ENCODE measurements around the gene OSBPL6.

The OSBPL6 gene

DNA sequence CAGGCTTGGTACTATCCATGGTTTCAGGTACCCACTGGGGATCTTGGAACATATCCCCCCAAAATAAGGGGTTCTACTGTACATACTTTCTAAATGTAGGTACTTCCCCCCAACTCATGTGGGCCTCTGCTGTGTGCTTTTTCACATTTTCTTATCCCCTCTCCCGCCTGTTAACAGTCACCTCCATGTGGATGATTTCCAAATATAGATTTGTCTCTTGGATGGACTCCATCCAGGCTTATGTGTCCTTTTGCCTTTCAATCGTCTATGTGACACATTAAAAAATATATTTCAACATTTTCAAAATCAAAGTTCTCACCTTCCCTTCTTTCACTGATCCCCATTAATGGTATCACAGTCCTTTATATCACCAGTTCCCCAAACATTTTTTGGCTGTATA is 44.4 kb downstream of the OSBPL6 start:
- no peak for DNase-seq (ENCODE audit: low read depth)

DNA sequence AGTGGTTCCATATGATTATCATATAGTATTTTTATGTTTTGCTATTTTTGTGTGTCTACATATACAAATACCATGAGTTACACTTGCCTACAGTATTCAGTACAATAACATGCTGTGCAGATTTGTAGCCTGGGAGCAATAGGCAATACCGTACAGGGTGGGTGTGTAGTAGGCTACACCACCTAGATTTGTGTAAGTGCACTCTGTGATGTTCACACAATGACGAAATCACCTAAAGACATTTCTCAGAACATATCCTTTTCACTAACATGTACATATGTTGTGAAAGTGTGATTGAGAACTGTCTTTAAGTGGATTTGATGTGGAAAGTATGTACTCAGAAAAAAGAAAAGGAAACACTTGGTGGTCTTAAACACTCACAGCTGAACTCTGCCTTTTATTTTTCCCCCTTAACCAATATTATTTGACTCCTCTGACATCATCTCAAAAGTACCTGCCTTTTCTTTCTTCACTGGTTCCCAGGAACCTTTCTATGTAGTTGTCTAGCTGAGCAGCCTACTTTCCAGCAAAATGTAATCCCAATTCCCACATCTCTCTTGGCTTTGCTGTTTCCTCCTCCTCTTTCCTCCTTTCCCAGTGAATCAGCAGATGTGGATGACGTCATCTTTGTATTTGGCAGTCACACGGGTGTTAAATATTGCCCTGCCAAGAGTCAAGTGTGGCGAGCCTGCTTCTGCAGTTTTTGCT is 47.7 kb downstream of the OSBPL6 start:
- DNase-seq (ENCODE audit: low read depth), result peak; percentile 97

DNA sequence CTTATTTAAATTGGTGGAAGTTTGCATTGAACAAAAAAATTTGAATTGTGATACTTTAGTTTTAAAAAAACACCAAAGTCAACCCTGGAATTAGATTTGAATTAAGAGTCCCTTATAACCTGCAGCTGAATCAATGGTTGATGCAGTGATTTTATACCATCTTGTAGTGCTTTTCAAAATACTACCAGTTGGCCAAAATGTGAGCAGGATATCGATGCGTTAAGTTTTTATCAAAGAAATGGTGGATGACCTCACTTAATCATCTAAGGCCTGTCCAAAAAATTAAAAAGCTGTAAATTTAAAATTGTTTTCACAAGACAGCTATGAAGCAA is 48.2 kb downstream of the OSBPL6 start:
- no peak for DNase-seq (ENCODE audit: low read depth)

DNA sequence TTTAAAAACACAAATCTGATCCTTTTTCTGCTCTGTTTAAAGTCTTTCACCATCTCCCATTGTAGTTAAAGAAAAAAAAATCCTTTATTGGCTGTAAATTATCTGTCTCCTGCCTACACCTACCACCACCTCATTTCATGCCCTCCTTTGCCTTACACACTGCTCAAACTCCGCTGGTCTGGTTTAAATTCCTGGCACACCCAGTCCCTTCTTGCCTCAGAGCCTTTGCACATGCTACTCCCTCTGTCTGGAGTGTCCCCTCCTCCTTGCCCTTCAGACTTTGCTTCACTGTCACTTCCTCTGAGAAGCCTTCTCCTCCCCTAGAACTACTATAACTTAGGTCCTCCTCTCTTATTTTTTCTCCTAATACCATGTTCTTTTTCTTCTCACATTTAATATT is 49.6 kb downstream of the OSBPL6 start:
- DNase-seq (ENCODE audit: low read depth), result no peak

DNA sequence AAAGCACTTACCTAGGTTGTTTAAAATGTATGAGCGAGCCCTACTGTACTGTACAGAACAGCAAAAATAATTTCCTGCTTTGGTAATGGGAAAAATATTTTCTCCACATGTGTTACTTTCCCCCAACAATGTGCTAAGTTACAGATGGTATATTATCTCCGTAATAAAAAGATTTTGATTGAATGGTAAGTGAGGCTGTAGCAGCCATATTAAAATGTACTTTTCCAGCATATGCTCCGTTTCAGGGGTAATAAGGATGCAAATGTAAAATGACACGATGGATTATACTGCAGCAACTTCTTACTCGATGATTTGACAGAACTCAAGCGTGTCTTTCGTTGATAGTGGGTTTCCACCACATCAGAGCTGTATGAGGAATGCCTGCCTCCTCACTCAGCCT is 50.5 kb downstream of the OSBPL6 start:
- no peak for DNase-seq (ENCODE audit: low read depth)

DNA sequence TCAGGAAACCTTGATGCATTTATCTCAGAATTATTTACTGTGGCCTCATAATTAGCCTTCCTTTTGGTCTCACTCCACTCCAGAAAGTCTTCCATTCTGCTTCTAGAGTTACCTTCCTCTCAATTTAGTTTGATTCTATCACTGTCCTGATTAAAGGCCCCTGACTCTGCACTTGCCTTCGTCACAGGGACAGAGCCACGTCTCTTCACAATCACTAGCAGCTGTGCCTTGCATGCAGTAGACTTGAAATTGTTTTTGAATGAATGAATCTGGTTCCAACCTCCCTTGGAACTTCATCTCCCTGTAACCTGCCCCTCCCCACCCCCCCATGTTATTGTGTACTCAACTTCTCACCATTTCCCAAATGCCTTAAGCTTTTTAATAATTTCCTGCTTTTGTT is 52.4 kb downstream of the OSBPL6 start:
- DNase-seq (ENCODE audit: low read depth), result no peak

DNA sequence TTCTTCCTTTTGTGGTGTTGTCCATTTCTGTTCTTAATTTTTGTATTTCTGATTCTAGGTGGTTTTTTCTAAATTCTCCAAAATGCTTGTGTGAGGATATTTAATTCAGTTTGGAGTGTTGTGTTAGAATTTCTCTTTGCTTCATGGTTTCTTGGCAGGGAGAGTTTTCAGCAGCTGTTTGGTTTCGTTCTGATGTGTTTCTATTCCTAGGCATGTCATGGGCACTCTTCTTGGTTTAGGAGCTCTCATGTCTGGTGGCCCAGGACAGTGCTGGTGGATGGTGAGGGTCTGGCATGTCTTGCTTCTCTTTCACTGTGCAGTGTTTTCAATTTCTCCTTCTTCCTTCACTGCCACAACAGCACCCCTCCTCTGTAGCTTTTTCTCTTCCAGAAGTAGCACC is 52.9 kb downstream of the OSBPL6 start:
- DNase-seq (ENCODE audit: low read depth), result no peak

DNA sequence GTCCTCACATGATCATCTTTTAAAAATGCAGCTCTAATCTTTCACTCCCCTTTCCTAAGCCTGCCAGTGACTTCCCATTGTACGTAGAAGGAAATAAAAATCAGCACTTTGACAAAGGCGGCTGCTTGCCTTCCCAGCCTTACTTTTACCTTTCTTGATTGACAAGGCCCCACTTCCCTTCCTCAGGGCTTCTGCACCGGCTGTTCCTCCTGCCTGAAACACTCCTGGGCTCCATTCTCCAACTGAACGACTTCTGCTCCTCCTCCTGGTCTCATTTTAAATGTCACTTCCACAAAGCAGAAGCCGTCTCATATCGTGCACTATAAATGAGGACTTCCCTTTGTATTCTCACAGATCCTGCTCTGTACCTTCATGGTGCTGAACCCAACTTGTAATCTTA is 56.1 kb downstream of the OSBPL6 start:
- DNase-seq (ENCODE audit: low read depth), result no peak

DNA sequence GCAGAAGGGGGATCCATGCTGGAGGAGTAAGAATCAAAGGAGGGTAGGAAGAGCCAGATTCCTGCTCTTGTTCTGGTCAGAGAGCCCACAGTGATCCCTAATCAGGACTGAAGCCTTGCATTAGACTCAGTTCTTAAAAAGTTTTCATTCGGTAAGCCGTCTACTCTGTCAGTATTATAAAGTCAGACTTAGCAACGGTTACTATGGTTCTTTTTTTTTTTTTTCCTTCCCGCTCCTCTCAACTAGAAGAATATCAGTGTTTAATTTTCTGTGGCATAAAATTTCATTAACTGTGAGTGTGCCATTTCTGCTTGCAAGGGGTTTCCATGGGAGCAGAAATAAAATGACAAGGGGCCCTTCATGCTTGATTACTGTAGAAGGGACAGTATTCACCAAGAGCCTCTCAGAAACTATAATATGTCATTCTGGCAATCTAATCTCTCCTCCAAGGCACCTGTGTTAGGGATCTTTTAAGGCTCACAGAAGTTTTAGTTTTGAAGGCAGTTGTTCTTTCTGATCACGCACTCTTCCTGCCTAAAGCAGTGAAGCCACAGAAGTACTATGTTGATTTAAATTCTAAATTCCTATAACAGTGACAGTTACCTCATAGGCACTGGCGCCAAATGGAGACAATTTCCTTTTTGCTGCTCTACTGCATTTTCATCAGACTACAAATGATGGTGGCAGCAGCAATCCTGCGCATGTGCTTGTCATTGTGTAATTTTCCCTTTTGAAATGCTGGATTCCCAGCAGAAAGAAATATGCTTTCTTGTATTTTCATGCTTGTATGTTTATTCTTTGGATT is 57.0 kb downstream of the OSBPL6 start:
- no peak for DNase-seq (ENCODE audit: low read depth)

DNA sequence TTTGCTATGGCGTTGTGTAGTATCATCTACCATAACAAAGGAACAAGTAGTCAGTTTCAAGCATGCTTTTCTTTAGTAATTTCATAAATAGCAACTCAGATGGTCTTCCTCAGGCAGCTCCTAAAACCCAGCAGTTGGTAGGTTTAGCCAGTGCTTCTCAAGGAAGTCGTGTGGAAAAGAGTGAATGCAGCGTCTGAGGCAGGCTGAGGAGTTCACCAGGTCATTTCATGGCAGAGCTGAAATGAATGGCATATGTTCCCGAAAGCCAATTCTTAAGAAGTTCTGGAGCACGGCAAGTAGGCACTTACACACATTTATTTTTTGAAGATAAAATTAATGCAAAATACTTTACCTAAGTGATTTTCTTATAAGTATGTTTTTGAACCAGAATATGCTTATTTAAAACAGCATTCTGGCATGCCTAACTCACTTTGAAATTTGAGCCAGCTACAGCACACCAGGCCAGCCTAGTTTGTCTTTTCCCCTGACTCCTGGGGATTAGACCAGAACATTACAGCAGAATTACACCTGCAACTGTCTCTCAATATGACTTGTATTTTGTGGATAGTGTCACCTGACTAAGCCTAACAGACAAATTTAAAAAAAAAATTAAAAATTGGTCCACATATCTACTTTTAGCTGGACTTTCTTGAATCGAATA is 62.2 kb downstream of the OSBPL6 start:
- DNase-seq (ENCODE audit: low read depth), result no peak

DNA sequence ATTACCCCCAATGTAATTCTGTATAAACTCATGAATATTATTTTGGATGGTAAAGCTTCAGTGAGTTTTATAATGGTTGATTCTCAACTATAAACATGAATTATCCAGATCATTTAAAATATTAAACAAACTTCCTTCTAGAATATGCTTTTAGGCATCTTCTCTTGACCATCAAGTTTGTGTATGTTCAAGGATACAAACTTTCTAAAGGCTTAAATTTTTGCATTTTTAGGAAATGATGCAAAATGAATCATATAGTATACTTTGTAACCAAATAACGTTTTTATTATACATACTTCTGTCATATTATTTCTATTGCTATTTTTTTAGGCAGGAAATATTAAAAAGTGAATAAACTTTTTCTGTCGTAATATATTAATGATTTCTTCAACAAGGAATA is 62.8 kb downstream of the OSBPL6 start:
- no peak for DNase-seq (ENCODE audit: low read depth)

DNA sequence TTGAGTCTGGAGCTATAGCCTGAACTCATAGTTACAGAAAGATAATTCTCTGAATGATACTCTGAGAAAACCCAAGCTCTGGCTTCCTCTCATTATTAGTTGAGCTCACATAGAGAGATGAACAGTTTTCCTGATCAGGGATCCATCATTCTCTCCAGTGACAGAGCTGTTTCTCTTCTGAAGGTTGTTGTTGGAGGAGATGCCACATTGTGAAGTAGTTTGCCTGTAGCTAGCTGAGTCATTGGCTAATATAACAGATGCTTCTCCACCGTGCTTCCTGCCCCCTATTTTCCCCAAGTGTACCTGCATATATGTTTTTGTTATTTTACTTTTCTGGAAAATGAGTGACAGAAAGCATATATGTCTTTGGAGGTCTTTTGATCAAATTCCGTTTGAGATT is 64.6 kb downstream of the OSBPL6 start:
- DNase-seq (ENCODE audit: low read depth), result no peak

DNA sequence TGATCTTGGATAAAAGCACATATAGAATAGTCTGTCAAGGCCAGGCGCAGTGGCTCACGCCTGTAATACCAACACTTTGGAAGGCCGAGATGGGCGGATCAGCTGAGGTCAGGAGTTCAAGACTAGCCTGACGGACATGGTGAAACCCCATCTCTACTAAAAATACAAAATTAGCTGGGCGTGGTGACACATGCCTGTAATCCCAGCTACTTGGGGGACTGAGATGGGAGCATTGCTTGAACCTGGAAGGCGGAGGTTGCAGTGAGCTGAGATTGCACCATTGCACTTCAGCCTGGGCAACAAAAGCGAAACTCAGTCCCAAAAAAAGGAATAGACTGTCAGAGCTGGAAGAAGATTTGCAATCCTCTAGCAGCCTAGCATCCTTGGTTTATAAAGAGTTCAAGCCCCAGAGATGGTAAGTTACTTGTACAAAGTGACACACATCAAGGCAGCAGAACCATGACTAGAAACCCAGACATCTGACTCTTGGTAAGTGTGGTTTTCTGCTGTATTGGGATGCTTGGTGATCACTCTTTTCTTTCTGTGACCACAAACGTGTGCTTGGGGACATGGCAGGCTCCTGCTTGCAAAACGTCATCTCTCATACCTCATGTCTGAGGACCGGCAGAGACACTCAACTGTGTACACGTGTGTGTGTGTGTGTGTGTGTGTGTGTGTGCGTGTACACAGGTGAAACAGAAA is 69.0 kb downstream of the OSBPL6 start:
- DNase-seq (ENCODE audit: low read depth), result no peak

DNA sequence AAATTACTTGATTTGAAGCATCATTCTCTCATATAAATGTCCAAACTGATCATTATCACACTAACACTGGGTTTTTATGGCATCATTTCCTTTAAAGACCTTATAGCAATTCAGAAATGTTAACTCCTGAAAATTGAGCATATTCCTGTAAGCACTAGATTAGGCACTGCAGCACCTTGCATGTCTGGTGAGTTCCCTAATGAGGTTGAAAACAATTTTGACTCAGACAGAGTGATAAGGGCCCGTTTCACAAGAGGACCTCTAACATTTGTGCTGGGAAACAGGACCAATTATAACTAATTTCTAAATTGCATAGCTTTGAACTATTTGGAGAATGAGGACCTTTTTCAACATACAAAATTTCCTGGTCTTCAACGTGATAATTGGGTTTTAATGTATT is 69.9 kb downstream of the OSBPL6 start:
- no peak for DNase-seq (ENCODE audit: low read depth)

DNA sequence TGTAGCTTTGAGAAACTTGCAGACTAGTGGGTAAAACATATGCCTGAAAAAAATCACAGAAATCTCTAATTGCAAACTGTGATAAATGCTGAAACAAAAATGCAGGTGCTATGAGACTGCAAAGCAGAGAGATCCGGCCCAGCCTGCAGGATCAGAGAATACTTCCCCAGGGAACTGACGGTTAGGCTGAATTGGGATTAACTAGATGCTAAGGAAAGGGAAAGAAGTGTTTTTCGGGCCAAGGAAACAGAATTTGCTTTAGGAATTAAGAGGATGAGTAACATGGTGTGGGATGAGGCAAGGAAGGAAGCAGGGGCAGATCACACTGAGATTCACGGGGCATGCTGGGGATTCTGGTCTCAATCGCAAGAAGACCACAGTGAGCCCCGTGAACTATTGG is 71.5 kb downstream of the OSBPL6 start:
- DNase-seq (ENCODE audit: low read depth), result no peak

DNA sequence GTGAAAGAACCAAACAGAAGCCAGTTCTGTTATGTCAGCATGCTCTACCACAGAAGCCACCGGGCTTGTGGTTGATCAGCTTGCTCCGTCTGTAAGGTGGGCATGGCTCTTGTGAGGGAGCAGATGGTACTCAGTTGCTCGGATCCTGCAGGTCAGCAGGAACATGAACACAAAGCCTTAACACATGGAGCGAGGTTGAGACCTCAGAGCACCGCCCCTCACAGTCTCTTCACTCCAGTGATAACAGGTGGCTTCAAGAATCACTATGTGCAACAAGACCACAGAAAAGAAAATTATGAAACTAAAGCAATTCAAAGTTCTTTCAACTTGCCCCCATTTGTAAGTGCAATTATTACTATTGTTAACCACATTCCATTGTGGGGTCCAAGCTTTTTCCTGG is 72.1 kb downstream of the OSBPL6 start:
- DNase-seq (ENCODE audit: low read depth), result no peak

DNA sequence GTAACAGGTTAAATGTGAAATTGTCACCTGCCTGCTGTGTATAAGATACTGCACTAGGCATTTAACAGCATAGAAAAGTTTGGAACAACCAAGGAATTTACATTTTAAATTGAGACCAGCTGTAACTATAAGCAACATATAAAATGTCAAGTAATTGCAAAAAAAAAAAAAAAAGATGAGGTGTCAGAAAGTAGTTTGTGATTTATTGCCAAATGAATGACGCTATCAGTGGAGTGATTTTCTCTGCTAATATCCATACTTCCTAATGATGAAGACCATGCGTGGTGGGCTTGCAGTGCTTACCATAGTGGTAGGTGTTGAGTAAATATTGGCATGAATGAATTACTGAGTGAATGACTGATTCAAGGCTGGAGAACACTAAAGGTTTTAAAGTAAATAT is 73.3 kb downstream of the OSBPL6 start:
- DNase-seq (ENCODE audit: low read depth), result no peak

DNA sequence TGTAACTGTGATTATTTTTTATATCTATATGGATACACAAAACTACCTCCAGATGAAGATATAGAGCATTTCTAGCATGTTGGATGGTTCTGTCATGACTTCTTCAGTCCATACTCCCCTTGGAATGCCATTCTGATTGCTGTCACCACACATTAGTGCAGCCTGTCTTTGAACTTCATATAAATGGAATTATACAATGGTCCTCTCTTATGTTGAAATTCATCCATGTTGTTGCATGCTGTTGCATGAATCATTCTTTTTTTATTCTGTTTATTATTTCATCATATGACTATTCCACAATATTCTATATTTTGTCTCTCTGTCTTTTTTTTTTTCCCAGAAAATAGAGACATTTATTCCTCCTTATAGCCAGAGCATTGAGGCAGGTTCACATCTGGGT is 74.1 kb downstream of the OSBPL6 start:
- DNase-seq (ENCODE audit: low read depth), result no peak

DNA sequence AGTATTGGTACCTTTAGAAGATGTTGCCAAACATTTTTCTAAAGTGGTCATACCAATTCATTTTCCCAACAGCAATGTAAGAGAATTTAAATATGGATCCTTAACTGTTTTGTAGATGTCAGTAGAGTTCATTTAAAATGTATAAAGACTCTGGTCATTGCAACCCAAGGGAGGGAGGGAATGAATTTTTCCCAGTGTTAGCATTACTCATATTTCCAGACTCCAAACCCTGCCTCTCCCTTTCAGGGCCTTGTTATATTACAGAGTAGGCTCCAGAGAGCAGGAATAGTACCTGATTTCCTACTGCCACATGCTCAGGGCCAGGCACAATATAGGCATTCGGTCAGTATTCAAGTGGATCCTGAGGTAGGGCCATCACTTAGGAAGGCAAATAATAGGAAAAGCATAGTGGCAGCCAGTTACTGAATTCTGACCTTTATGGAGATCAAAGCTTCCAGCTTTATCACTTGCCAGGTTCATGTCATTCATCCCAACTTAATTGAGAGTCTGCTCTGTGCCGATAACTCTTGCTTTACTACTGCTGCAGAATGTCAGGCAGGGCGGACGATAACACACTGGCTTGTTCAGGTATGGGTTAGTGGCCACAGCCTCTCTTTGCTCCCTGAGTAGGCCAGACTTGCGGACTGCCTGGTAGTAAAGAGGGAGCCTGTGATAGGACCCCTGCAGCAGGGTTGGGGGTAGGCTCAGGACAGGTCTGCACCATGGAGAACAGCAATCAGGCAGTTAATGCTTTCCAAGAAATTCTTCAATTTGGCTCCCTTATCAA is 75.3 kb downstream of the OSBPL6 start:
- DNase-seq (ENCODE audit: low read depth), result no peak

DNA sequence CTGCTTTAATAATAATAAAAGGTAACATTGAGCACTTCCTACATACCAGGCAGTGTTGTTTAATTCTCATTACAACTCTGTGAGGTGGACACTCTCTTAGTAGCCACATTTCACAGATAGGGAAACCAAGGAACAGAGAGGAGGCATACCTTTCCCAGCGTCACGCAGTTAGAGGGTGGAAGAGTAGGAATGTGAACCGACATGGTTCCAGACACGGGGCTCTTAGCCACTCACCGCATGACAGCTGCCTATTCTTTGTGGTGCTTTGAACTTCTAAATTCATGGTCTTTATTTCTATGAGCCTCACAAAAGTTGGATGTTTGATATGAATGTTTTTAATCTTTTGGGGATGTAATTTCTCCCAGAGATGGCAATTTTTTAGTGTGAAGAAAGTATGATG is 76.0 kb downstream of the OSBPL6 start:
- DNase-seq (ENCODE audit: low read depth), result no peak

DNA sequence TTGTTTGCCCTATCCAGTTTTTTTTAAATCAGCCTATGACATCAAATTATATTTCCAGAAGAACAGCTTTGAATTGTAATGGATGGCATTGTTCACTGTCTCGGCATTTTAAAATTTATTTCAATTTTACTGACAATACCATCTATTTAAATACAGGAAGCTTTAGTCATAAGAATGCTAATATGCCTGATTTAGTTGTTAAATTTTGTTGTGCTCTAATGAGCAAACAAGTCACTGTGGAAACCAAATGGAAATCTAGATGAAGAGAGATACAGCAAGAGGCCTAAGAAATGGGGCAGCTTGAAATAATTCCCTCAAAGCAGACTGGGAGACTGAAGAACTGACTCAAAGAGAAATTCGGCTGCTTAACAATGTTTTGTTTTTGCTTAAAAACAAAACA is 76.8 kb downstream of the OSBPL6 start:
- DNase-seq (ENCODE audit: low read depth), result no peak
